Astrocyte of the cerebellum (primary cell): ENCODE results near the gene TPP1.

ENCODE experiments used
- DNase-seq: peaks from one replicate; pipeline ENCODE4 v3.0.0-alpha.2; 2011; ENCODE audit warnings: low read depth
- H3K4me3 ChIP-seq: 2 replicates; pipeline ENCODE4 v1.5.1; 2011; ENCODE audit warnings: mild to moderate bottlenecking, low read depth, low read length, moderate library complexity
- in situ Hi-C: cut with HindIII; loops from 2 replicates; pipeline ENCODE4 v1.10.0; 2017; ENCODE audit warnings: low sequenced_read_pairs
- TF ChIP-seq, protein P1 (sequence below): IDR thresholded peaks from 2 replicates; pipeline ENCODE4 v1.5.1; 2012; ENCODE audit warnings: low read length, low read depth, moderate library complexity, mild to moderate bottlenecking; ENCODE audit errors: missing control alignments

Gene TPP1

GRCh38 chr11:6654281-6655019 lies 35.2 kb upstream of the TPP1 start:
- DNase-seq = no peak
- in situ Hi-C loops = no loop called here
- TF ChIP-seq, protein P1, sequence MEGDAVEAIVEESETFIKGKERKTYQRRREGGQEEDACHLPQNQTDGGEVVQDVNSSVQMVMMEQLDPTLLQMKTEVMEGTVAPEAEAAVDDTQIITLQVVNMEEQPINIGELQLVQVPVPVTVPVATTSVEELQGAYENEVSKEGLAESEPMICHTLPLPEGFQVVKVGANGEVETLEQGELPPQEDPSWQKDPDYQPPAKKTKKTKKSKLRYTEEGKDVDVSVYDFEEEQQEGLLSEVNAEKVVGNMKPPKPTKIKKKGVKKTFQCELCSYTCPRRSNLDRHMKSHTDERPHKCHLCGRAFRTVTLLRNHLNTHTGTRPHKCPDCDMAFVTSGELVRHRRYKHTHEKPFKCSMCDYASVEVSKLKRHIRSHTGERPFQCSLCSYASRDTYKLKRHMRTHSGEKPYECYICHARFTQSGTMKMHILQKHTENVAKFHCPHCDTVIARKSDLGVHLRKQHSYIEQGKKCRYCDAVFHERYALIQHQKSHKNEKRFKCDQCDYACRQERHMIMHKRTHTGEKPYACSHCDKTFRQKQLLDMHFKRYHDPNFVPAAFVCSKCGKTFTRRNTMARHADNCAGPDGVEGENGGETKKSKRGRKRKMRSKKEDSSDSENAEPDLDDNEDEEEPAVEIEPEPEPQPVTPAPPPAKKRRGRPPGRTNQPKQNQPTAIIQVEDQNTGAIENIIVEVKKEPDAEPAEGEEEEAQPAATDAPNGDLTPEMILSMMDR = no peak
- peak overlapping the region; percentile 55 for H3K4me3 ChIP-seq

- DNase-seq = no peak
- TF ChIP-seq, protein P1 = no peak
- in situ Hi-C loops = no loop called here
- H3K4me3 ChIP-seq = no peak overlapping the region
These were observed 34.4 kb upstream of the TPP1 start for GRCh38 chr11:6653656-6654055.

DNA sequence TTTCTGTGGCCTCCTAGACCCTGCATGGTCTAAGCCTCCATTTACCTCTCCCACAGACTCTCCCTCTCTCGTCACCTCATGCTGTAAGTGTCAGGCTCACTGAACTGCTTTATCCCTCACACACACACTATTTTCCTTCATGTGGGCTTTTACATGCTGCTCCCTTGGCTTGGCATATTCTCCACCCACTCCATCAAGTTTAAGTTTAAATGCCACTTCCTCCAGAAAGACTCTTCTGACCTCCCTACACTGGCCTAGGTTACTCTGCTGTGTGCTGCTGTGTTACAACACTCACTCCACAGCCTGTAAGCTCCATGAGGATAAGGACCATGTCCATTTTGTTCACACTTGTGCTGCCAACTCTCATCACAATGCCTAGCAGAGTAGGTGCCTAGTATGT lies 33.9 kb upstream of the TPP1 start:
- DNase-seq = no peak
- in situ Hi-C loops = no loop called here
- H3K4me3 ChIP-seq = no peak overlapping the region
- TF ChIP-seq, protein P1 = no peak

DNA sequence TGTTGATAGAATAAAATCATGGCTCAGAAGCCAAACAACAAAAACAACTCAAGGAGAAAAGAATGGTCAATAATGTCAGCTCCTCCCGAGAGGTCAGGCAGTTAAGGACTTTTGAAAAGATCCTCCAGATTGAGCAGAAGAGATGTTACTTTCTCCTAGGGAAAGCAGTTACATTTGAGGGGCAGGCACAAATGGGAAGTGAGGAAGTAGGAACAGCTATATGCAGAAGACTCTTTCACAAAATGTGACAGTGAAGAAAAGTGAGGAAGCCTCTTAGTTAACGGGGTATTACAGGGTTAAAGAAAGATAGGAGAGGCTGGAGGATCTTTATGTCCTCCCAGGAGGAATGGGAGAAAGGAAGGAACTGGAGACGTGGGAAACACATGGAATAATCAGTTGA lies 33.0 kb upstream of the TPP1 start:
- H3K4me3 ChIP-seq = no peak overlapping the region
- in situ Hi-C loops = no loop called here
- TF ChIP-seq, protein P1 = no peak
- DNase-seq = no peak

DNA sequence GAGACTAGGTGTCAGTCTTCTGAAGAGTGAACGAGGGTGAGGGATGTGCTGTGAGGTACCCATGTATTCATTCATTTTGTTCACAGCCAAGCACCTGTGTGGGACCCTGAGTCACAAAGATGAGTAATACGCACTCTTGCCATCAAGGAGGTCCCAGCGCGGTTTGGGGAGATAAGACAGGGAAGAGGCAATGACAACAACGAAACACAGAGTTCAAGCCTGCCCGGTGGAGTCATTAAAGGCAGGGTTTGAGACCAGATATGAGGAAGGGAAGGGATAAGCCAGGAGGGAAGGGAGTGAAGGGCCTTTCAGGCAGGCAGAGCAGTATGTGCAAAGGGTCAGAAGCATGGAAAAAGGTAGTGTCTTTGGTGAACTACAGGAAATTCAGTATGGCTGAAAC lies 31.8 kb upstream of the TPP1 start:
- H3K4me3 ChIP-seq = no peak overlapping the region
- TF ChIP-seq, protein P1 = no peak
- DNase-seq = no peak
- in situ Hi-C loops = no loop called here

DNA sequence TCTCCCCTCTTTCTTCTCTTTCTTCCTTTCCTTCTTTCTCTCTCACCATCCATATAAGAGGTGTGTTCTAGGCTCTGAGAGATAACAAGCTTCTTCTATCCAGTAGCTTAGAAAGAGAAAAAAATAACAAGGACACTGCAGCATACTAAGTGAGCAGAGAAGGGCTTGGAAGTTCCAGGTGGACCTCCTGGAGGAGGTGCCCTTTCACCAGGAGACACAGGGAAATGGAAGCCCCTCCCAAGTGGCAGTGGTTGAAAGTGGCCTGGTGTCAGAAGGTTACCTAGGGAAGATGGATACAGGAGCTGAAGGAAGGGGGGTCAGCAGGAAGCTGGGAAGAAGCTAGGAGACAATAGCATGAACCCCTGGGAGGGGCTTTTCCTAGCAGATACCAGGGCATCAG lies 30.9 kb upstream of the TPP1 start:
- TF ChIP-seq, protein P1 = no peak
- H3K4me3 ChIP-seq = no peak overlapping the region
- in situ Hi-C loops = no loop called here
- DNase-seq = no peak
